ENCODE data around the gene LGALSL. TPM values are rescaled to one million over a fixed set of nuclear protein-coding genes. Genes with fewer than 3 reads are reported as not detected.

The LGALSL gene
- total RNA-seq: 6.2 and 10.6 TPM in 2 replicates

DNA sequence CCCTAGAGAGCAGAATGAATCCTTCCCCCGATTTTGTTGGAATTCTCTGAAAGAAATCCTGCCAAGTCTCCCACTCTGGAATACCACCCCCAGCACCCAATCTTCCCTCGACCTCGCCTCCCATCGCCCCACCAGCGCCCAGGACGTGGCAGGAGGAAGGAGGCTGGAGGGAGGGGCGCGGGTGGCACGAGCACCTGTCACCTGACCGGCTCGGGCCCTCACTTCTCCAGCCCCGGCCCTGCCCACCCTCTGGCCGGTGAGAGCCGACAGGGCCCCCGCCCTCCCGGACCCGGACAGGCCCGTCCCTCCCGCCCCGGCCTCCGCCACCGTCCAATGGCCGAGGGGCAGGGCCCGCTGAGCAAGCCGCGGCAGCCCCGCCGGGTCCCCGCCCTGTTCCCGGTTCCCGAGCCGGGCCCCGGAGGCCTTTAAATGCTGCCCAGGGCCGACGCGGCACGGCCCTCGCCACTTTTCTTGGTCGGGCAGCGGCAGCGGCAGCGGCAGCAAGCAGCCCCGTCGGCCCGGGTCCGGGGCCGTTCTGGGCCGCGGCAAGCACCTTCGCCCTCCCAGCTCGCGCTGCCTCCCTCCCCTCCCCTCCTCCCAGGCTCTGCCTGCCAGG is at the start of gene LGALSL:
Gene LGALSL (plus strand): TSS at position 393 of the 616 bp plus-strand sequence. CDS start 384 bp downstream, outside the sequence.

Other genes starting within 250 kb of the LGALSL start
- gene AFTPH, start 70.2 kb downstream of the LGALSL start, total RNA-seq: 22.0 and 23.2 TPM in 2 replicates
- gene SERTAD2, start 199.8 kb downstream of the LGALSL start, total RNA-seq: 9.9 and 10.6 TPM in 2 replicates

Data from hair follicular keratinocyte (primary cell).